ENCODE measurements around the gene ARHGAP10.

ARHGAP10 gene

GRCh38 chr4:147773261-147774184 lies 41.6 kb downstream of the ARHGAP10 start:
- Histone ChIP-seq H3K27me3 (ENCODE audit: control insufficient read depth, low read length) (0 out of 2 replicates have a peak, but pooled peaks cover under 1% of the 10 kb centered on the region), H3K9me3 (ENCODE audit: control insufficient read depth, insufficient read depth, low read length) (no peaks in the 10 kb centered on the region), H3K4me3 (ENCODE audit: low read length) (no peak overlapping the region), H3K36me3 (ENCODE audit: control insufficient read depth, low read length) (no peaks in the 10 kb centered on the region), H3K27ac (ENCODE audit: low read depth, low read length) (no peak overlapping the region), H3K9me2 (replicated peaks; ENCODE audit: control insufficient read depth, low read length) (no peaks in the 10 kb centered on the region), H3K4me1 (ENCODE audit: control insufficient read depth, low read length) (no peaks in the 10 kb centered on the region; the same call in 1 of the 2 replicates), H3K4me2 (ENCODE audit: low read length) (no peak overlapping the region), H3F3A (ENCODE audit: control insufficient read depth, insufficient read depth) (no peaks in the 10 kb centered on the region), H4K20me1 (ENCODE audit: control insufficient read depth, insufficient read depth, low read depth, low read length) (no peaks in the 10 kb centered on the region), H3K79me2 (ENCODE audit: control insufficient read depth, low read length) (no peaks in the 10 kb centered on the region)
- no peak for TF ChIP-seq CTCF (IDR thresholded peaks at IDR 0.05; ENCODE audit: low read depth, low read length, poor library complexity, severe bottlenecking)
- TF ChIP-seq EZH2phosphoT487 (IDR thresholded peaks at IDR 0.05; ENCODE audit: borderline replicate concordance, low read length) = no peak

GRCh38 chr4:147776716-147777115 lies 44.8 kb downstream of the ARHGAP10 start:
- H3K4me3 ChIP-seq (ENCODE audit: low read length) = no peak overlapping the region
- no peaks in the 10 kb centered on the region for H3K36me3 ChIP-seq (ENCODE audit: control insufficient read depth, low read length)
- H3K9me3 ChIP-seq (ENCODE audit: control insufficient read depth, insufficient read depth, low read length) = no peaks in the 10 kb centered on the region
- H3K9me2 ChIP-seq (replicated peaks; ENCODE audit: control insufficient read depth, low read length) = no peaks in the 10 kb centered on the region
- no peaks in the 10 kb centered on the region for H4K20me1 ChIP-seq (ENCODE audit: control insufficient read depth, insufficient read depth, low read depth, low read length)
- peaks cover 7% of the 10 kb centered on the region; the same call in 1 of the 2 replicates for H3K27me3 ChIP-seq (ENCODE audit: control insufficient read depth, low read length)
- no peaks in the 10 kb centered on the region for H3F3A ChIP-seq (ENCODE audit: control insufficient read depth, insufficient read depth)
- TF ChIP-seq EZH2phosphoT487 (IDR thresholded peaks at IDR 0.05; ENCODE audit: borderline replicate concordance, low read length) (no peak), CTCF (IDR thresholded peaks at IDR 0.05; ENCODE audit: low read depth, low read length, poor library complexity, severe bottlenecking) (no peak)
- H3K79me2 ChIP-seq (ENCODE audit: control insufficient read depth, low read length) = no peaks in the 10 kb centered on the region
- H3K27ac ChIP-seq (ENCODE audit: low read depth, low read length) = no peak overlapping the region
- H3K4me1 ChIP-seq (ENCODE audit: control insufficient read depth, low read length) = peaks cover 21% of the 10 kb centered on the region
- no peak overlapping the region for H3K4me2 ChIP-seq (ENCODE audit: low read length)

- peaks cover 7% of the 10 kb centered on the region; the same call in 1 of the 2 replicates for H3K27me3 ChIP-seq (ENCODE audit: control insufficient read depth, low read length)
- no peak for TF ChIP-seq CTCF (IDR thresholded peaks at IDR 0.05; ENCODE audit: low read depth, low read length, poor library complexity, severe bottlenecking)
- no peak for TF ChIP-seq EZH2phosphoT487 (IDR thresholded peaks at IDR 0.05; ENCODE audit: borderline replicate concordance, low read length)
- H3K27ac ChIP-seq (ENCODE audit: low read depth, low read length) = no peak overlapping the region
These were observed 45.7 kb downstream of the ARHGAP10 start for GRCh38 chr4:147777456-147778091.

More at GRCh38 chr4:147777456-147778091, 45.7 kb downstream of the ARHGAP10 start:
- Histone ChIP-seq H3K36me3 (ENCODE audit: control insufficient read depth, low read length) (no peaks in the 10 kb centered on the region), H3K9me3 (ENCODE audit: control insufficient read depth, insufficient read depth, low read length) (no peaks in the 10 kb centered on the region), H3K4me1 (ENCODE audit: control insufficient read depth, low read length) (peaks cover 21% of the 10 kb centered on the region), H3K79me2 (ENCODE audit: control insufficient read depth, low read length) (no peaks in the 10 kb centered on the region), H3K4me3 (ENCODE audit: low read length) (no peak overlapping the region), H3K4me2 (ENCODE audit: low read length) (no peak overlapping the region), H4K20me1 (ENCODE audit: control insufficient read depth, insufficient read depth, low read depth, low read length) (no peaks in the 10 kb centered on the region), H3K9me2 (replicated peaks; ENCODE audit: control insufficient read depth, low read length) (no peaks in the 10 kb centered on the region), H3F3A (ENCODE audit: control insufficient read depth, insufficient read depth) (no peaks in the 10 kb centered on the region)
